HepG2 (cell line): ENCODE measurements around the gene RUVBL2. TPM values are rescaled to one million over a fixed set of nuclear protein-coding genes. Genes with fewer than 3 reads are reported as not detected.

Experiments
- ATF7-NPFF ChIP-seq: sonication (generic); formaldehyde crosslinking; IDR thresholded peaks from 2 replicates; pipeline ENCODE4 v1.8.1; 2023; ENCODE audit warnings: mild to moderate bottlenecking, low read depth, missing genetic modification reagents, moderate library complexity
- BCL3 ChIP-seq: sonication (generic); formaldehyde crosslinking; IDR thresholded peaks from 2 replicates; pipeline ENCODE4 v1.5.1; 2020; ENCODE audit warnings: mild to moderate bottlenecking, missing genetic modification reagents, moderate library complexity
- CBFB ChIP-seq: sonication (generic); formaldehyde crosslinking; IDR thresholded peaks from 2 replicates; pipeline ENCODE4 v1.4.0; 2020; ENCODE audit warnings: missing genetic modification reagents
- GATAD1 ChIP-seq: IDR thresholded peaks from 2 replicates; pipeline ENCODE4 v1.6.1; 2016; ENCODE audit warnings: missing genetic modification reagents, missing compliant biosample characterization
- HDAC1 ChIP-seq: sonication (generic); formaldehyde crosslinking; IDR thresholded peaks from 2 replicates; pipeline ENCODE4 v1.5.1; 2020; ENCODE audit warnings: mild to moderate bottlenecking, missing genetic modification reagents
- HNF4G ChIP-seq, 2 experiments: sonication (generic) in 1 of 2; formaldehyde crosslinking in 1 of 2; IDR thresholded peaks; 2 replicates each; pipeline versions ENCODE4 v1.4.0 to v1.6.1; 2011 to 2020; ENCODE audit warnings: borderline replicate concordance in 2 of 2, low read depth in 2 of 2, mild to moderate bottlenecking in 2 of 2, low read length in 1 of 2, missing genetic modification reagents in 1 of 2, moderate library complexity in 1 of 2
- MIER3 ChIP-seq: IDR thresholded peaks from 2 replicates; pipeline ENCODE4 v1.6.1; 2016; ENCODE audit warnings: missing compliant biosample characterization, borderline replicate concordance
- MYPOP ChIP-seq: sonication (generic); formaldehyde crosslinking; IDR thresholded peaks from 2 replicates; pipeline ENCODE4 v1.8.1; 2023; ENCODE audit warnings: mild to moderate bottlenecking, moderate library complexity, missing genetic modification reagents
- RBFOX2 ChIP-seq: fragments of 200-400 bp; formaldehyde crosslinking; IDR thresholded peaks from 2 replicates; pipeline ENCODE4 v1.6.1; 2017; ENCODE audit warnings: low read depth, mild to moderate bottlenecking, low read length
- RFX3 ChIP-seq: IDR thresholded peaks from 2 replicates; pipeline ENCODE4 v1.6.1; 2016; ENCODE audit warnings: missing biosample characterization, missing genetic modification reagents
- TSC22D2 ChIP-seq: sonication (generic); formaldehyde crosslinking; IDR thresholded peaks from 2 replicates; pipeline ENCODE4 v1.5.1; 2020; ENCODE audit warnings: missing genetic modification reagents, mild to moderate bottlenecking, borderline replicate concordance
- YEATS4 ChIP-seq: sonication (generic); formaldehyde crosslinking; IDR thresholded peaks from 2 replicates; pipeline ENCODE4 v1.4.0; 2020; ENCODE audit warnings: missing genetic modification reagents, borderline replicate concordance
- ZBTB42 ChIP-seq: sonication (generic); formaldehyde crosslinking; IDR thresholded peaks from 2 replicates; pipeline ENCODE4 v1.5.0; 2020; ENCODE audit warnings: mild to moderate bottlenecking, missing genetic modification reagents
- ZEB1 ChIP-seq: IDR thresholded peaks from 2 replicates; pipeline ENCODE4 v1.6.1; 2012; ENCODE audit warnings: mild to moderate bottlenecking, low read depth, inconsistent platforms; ENCODE audit not compliant: insufficient replicate concordance
- ZFP37 ChIP-seq: sonication (generic); formaldehyde crosslinking; IDR thresholded peaks from 2 replicates; pipeline ENCODE4 v1.4.0; 2020; ENCODE audit warnings: missing genetic modification reagents, borderline replicate concordance
- ZNF143 ChIP-seq: sonication (generic); formaldehyde crosslinking; IDR thresholded peaks from 2 replicates; pipeline ENCODE4 v1.4.0; 2020; ENCODE audit warnings: missing genetic modification reagents
- ZNF543 ChIP-seq: sonication (generic); formaldehyde crosslinking; IDR thresholded peaks from 2 replicates; pipeline ENCODE4 v1.4.0; 2020; ENCODE audit warnings: mild to moderate bottlenecking, missing genetic modification reagents
- ZNF720 ChIP-seq: sonication (generic); formaldehyde crosslinking; IDR thresholded peaks from 2 replicates; pipeline ENCODE4 v1.4.0; 2020; ENCODE audit warnings: missing genetic modification reagents
- ZNF770 ChIP-seq: sonication (generic); formaldehyde crosslinking; IDR thresholded peaks from 2 replicates; pipeline ENCODE4 v1.5.0; 2020; ENCODE audit warnings: mild to moderate bottlenecking, missing genetic modification reagents
- ZSCAN20 ChIP-seq: sonication (generic); formaldehyde crosslinking; IDR thresholded peaks from 2 replicates; pipeline ENCODE4 v1.4.0; 2020; ENCODE audit warnings: missing genetic modification reagents, mild to moderate bottlenecking, borderline replicate concordance
- polyA plus RNA-seq, 8 experiments: library from polyadenylated mRNA; depleted of rRNA in 3 of 8; stranded (reverse) in 7 of 8; unstranded in 1 of 8; fragments of >200 nt; fragmentation: Illumina TruSeq in 4 of 8; extraction: Trizol in 4 of 8; gene quantifications; 2 replicates each; pipeline versions ENCODE4 v1.2.1 to v1.2.3, GENCODE V29; 2011 to 2016; ENCODE audit warnings: low read depth in 4 of 8, missing spikeins in 1 of 8, mixed read lengths in 1 of 8; ENCODE audit not compliant: insufficient read depth in 1 of 8
- total RNA-seq, 5 experiments: library from RNA; depleted of rRNA; stranded (reverse); fragments of >200 nt; fragmentation: Illumina TruSeq; extraction: Trizol; gene quantifications; 2 replicates each; pipeline ENCODE4 v1.2.3, GENCODE V29; 2016; ENCODE audit warnings: low read depth in 1 of 5
- TF ChIP-seq, protein P1 (sequence below): sonication (generic); formaldehyde crosslinking; IDR thresholded peaks from 2 replicates; pipeline ENCODE4 v1.8.0; 2022; ENCODE audit warnings: missing genetic modification reagents, low read depth, mild to moderate bottlenecking, borderline replicate concordance
- TF ChIP-seq, protein P2 (sequence below): sonication (generic); formaldehyde crosslinking; IDR thresholded peaks from 2 replicates; pipeline ENCODE4 v1.4.0; 2020; ENCODE audit warnings: mild to moderate bottlenecking, missing genetic modification reagents, borderline replicate concordance

RUVBL2 gene
- total and polyA plus RNA-seq, 2 of the 13 experiments (the other 11 are each of a cell fraction or from before 2014, with no cell fraction given), result 120 to 122 TPM

DNA sequence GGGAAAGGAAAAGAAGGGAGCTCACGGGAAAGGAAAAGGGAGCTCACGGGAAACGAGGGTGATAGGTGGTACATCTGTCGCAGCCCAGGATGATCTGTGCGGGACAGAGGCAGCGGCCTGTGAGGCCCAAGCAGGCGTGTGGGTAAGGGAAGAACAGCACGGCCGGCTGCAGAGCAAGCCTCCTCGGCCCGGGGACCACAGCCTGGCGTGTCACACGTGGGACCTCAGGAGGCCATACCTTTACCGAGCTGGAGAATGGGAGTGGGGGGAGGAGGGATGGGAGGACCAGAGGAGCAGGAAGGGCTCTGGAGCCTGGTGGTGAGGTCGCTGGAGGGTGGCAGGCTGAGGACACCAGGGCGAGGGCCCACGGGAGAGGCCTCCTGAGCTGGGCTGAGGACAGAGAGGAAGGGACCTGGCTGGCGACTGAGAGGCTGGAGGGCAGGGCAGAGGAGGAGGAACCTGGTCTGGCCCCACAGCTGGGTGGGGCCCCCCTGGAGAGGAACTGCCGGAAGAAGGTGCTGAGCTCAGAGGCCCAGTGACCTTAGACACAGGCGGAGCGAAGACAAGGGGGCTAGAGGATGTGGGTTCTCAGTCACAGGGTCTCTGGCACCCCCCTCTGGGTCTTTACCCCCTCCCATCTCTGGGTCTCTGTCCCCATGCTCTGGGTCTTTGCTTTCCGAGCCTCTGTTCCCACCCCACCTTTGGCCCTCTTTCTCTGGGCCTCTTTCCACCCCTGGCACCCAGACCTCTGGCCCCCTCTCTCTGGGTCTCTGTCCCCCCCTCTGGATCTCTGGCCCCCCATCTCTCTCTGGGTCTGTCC, 31.4 kb upstream of the RUVBL2 start (continued):
- TF ChIP-seq ZBTB42 (CRISPR knock-in tag) (peak; percentile 40; the same call in 1 of the 2 replicates), HDAC1 (peak; percentile 73; the same call in 1 of the 2 replicates), ZSCAN20 (CRISPR knock-in tag) (no peak), TSC22D2 (CRISPR knock-in tag) (peak; percentile 55; the same call in 1 of the 2 replicates), RFX3 (CRISPR knock-in tag) (no peak), ZNF770 (peak; percentile 81), MYPOP (CRISPR knock-in tag) (no peak), YEATS4 (CRISPR knock-in tag) (peak; percentile 75; the same call in 1 of the 2 replicates), HNF4G (IDR thresholded peaks at IDR 0.05; ENCODE audit: borderline replicate concordance, low read depth, low read length) (peak; percentile 80; the same call in 1 of the 2 replicates), HNF4G (CRISPR knock-in tag; IDR thresholded peaks at IDR 0.05; ENCODE audit: borderline replicate concordance, low read depth) (no peak), MIER3 (CRISPR knock-in tag) (peak; percentile 61; the same call in 1 of the 2 replicates), GATAD1 (CRISPR knock-in tag) (no peak; the same call in 1 of the 2 replicates), ATF7-NPFF (peak; percentile 80), RBFOX2 (peak; percentile 98), ZNF720 (CRISPR knock-in tag) (no peak), ZNF143 (CRISPR knock-in tag) (peak; percentile 42; the same call in 1 of the 2 replicates), ZNF543 (CRISPR knock-in tag) (no peak), CBFB (CRISPR knock-in tag) (peak; percentile 49; the same call in 1 of the 2 replicates), ZFP37 (CRISPR knock-in tag) (peak; percentile 59; the same call in 1 of the 2 replicates), BCL3 (peak; percentile 88; the same call in 1 of the 2 replicates), ZEB1 (no peak)
- TF ChIP-seq, protein P1, sequence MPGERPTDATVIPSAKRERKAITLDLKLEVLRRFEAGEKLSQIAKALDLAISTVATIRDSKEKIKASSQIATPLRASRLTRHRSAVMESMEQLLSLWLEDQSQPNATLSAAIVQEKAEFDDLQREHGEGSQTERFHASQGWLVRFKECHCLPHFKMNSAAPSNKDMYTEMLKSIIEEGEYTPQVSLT (CRISPR knock-in tag), result no peak
- TF ChIP-seq, protein P2, sequence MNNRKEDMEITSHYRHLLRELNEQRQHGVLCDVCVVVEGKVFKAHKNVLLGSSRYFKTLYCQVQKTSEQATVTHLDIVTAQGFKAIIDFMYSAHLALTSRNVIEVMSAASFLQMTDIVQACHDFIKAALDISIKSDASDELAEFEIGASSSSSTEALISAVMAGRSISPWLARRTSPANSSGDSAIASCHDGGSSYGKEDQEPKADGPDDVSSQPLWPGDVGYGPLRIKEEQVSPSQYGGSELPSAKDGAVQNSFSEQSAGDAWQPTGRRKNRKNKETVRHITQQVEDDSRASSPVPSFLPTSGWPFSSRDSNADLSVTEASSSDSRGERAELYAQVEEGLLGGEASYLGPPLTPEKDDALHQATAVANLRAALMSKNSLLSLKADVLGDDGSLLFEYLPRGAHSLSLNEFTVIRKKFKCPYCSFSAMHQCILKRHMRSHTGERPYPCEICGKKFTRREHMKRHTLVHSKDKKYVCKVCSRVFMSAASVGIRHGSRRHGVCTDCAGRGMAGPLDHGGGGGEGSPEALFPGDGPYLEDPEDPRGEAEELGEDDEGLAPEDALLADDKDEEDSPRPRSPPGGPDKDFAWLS, result peak; percentile 73; the same call in 1 of the 2 replicates
